ENCODE measurements around the gene ACTN3.
"Not testable (repeated sequence)": the region's sequence is repeated elsewhere in the genome, so short reads cannot be mapped to it uniquely, and the experiment has no call there.

GRCh38 chr11:66544952-66545351, 1.8 kb upstream of the ACTN3 start:
- not testable (repeated sequence) for TF ChIP-seq POLR2A, CTCF (IDR thresholded peaks at IDR 0.05)

Measured in body of pancreas (tissue), 4 donors.